SIG-M5 treated with dmso at 0.1 percent for 504 hours (cell line): ENCODE data around the gene CDH23.

ENCODE experiments used
- DNase-seq: peaks from one replicate; lab custom pipeline; 2025; ENCODE audit not compliant: unreplicated experiment; lab: John Stamatoyannopoulos, UW

The CDH23 gene

GRCh38 chr10:71837098-71837827 lies 440.5 kb downstream of the CDH23 start:
- no peak for DNase-seq

DNA sequence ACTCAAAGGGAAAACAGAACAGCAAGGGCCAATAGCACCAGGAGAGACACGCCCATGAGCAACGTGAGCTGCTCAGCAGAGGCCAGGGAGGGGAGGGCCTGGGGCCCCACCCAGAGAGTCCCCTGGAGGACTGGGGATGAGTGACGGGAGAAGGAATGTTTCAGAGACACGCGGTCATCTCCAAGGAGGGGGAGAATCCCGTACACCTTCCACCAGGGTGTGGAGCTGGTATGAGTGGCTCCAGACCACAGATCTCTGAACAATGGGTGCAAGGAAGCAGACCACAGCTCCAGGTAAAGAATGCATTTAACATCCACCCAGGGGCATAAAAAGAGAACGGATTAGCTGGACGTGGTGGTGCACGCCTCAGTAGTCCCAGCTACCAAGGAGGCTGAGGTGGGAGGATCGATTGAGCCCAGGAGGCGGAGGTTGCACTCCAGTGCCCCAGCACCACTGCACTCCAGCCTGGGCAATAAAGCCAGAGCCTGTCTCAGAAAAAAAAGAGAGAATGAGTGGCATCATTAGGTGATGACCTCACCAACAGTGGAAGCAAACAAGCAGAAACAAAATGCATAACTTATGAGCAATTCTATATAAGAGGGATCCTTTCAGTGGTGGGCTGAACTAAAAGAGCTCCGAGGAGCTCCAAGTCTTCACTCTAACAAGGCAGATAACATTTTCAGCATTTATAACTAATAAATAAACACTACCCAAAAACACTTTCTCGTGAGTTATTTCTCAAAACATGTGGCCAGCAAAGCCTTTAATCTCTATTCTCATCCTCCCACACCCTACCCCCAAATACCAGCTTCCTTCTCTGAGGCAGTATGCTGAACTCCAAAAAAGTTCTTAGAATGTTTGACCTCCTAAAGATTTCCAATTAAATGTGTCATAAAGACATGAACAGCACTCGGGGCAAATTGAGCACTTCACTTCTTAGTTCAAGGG lies 441.8 kb downstream of the CDH23 start:
- DNase-seq = no peak

DNA sequence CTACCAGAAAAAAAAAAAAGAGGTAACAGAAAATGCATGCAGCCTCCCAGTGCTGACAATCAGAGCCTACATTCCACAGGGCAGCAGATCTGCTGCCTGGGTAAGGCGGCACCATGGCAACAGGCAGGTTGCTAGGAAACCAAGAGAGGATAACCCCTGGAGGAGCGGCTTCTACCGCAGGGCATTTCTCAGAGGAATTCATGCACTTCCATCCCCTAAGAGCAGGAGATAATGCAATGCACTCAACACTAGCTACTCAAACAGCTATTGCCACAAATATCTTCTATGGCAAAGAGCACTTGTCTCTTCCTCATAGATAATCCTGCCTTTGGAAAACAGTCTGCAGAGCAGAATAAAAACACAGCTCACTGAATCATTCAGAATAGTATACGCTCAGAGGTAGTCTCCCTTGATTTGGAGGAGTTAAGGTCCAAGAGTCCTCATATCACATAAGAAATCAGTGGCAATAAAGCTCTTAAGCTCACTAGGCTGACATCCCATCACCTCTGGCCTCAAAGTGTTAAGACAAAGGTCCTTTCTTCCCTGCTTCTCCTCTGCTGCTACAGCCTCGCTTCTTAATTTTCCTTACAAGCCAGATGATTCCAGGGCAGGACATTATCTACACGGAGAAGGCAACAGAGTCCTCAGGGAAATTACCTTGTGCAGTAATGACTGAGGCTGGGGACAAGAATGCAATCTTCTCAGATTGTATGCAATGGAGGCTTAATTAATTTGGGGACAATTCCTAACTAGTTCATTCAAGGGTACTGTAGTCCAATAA lies 443.6 kb downstream of the CDH23 start:
- DNase-seq = peak; percentile 20

- DNase-seq = no peak
Observed at GRCh38 chr10:71840958-71841335, 444.2 kb downstream of the CDH23 start.

DNA sequence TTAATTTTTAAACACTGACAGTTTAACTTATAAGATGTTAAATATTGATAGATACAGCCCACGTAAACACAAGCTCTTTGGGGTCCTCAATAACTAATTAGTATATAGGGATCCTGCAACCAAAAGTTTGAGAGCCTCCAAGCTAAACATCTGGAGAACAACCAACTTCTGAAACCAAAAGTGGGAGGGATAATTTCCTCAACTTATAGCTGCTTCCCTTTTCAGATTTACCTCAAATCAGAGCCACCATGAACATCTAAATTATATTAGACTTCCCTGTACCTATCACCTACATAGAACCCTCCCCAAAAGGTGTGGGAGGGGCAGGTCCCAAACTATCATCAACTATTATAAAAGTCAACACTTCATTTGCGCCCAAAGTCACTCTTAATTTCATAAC lies 445.7 kb downstream of the CDH23 start:
- DNase-seq = no peak

- no peak for DNase-seq
Observed at GRCh38 chr10:71842856-71843686, 446.4 kb downstream of the CDH23 start.

- no peak for DNase-seq
Observed at GRCh38 chr10:71844084-71844483, 447.4 kb downstream of the CDH23 start.

DNA sequence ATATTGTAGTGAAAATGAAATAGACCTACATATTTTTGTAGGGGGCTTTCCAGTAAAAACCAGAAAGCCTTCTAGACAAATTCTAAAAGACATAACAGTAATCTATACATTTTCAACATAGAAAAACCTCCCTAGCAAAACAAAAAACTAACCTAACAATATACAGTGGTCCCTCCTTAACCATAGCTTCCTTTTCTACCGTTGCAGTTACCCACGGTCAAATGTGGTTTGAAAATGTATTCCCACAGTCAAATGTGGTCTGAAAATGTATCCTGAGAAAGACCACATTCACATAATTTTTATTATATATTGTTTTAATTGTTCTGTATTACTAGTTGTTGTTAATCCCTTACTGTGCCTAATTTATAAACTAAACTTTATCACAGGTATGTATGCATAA lies 448.0 kb downstream of the CDH23 start:
- DNase-seq = no peak

DNA sequence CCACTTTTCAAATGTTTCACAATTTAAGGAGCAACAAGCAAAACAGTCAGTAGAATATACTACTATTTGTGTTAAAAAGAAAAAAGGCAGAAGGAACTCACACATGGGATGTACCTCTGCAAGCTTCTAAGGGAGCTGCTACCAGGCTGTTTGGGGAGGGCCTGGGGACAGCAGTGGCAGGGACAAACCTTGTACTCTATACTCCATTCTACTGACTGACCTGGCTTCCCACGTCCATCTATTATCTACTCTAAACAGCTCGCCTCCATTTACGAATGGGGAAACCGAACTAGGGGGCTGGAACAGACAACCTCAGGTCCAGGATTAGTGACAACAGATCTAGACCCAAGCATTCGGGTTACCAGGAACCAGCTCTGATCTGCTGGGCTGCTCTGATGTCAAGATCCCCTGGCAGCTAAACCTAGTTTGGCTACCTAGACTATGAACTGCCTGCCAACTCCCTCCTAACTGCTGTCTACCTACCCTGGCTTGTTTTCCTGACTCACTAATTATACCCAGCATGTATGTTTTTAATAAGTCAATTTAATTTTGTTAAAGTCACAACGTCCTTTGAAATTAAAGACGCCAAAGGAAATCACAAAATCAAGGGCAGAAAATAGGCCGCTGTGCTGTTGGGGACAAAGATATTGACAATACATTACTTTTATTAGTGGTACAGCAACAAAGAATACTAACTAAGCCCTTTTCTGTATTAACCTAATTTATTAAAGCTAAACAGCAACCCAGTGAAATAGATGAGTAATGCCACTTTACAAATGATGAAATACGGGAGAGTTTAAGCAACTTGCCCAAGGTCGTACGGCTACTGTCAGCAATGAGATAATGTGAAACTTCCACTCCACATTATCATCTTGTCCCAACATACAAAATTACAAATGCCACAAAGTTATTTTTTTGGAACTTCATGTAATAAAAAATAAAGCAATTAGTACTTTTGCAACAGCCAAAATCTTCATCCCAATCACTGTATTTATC lies 449.0 kb downstream of the CDH23 start:
- peak; percentile 24 for DNase-seq

DNA sequence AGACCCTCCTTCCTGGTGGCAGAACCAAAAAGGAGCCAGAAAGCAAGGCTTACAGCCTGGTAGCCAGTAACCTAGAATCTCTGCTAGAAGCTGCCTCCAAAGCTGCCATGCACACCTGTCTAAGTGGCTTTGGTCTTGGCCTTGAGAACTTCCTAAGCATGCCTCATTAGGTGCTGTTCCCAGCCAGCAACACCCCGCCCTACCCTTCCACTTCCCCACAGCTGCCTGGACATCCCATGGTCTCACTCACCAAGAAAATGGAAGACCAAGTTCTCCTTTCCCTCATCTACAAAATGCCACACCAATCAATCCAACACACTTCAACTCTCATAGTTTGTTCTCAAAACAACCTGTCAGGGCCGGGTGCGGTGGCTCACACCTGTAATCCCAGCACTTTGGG lies 450.1 kb downstream of the CDH23 start:
- no peak for DNase-seq

DNA sequence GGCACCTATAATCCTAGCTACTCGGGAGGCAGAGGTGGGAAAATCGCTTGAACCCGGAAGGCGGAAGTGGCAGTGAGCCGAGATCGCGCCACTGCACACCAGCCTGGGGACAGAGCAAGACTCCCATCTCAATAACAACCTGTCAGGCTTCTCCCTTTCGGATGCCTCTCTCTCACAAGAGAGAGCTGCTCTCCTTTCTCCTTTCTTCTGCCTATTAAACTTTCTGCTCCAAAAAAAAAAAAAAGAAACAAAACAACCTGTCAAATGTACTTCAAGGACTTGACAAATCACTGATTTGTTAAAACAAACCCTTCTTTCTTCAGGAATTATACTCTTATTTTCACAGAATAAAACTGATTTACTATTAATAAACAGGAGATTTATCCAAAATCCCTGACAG lies 450.7 kb downstream of the CDH23 start:
- no peak for DNase-seq

- no peak for DNase-seq
Observed at GRCh38 chr10:71848325-71849275, 451.9 kb downstream of the CDH23 start.

DNA sequence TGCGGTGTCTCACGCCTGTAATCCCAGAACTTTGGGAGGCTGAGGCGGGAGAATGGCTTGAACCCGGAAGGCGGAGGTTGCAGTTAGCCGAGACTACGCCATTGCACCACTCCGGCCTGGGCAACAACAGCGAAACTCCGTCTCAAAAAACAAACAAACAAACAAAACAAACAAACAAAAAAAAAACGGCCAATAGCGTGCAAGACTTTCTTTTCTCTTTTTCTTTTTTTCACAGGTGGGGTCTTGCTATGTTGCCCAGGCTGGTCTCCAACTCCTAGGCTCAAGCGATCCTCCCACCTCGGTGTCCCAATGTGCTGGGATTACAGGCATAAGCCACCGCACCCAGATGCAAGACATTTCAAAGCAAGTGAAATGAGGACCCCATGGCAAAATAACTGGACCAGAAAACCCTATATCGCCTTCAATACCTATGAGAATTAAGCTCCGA lies 452.8 kb downstream of the CDH23 start:
- DNase-seq = no peak

DNA sequence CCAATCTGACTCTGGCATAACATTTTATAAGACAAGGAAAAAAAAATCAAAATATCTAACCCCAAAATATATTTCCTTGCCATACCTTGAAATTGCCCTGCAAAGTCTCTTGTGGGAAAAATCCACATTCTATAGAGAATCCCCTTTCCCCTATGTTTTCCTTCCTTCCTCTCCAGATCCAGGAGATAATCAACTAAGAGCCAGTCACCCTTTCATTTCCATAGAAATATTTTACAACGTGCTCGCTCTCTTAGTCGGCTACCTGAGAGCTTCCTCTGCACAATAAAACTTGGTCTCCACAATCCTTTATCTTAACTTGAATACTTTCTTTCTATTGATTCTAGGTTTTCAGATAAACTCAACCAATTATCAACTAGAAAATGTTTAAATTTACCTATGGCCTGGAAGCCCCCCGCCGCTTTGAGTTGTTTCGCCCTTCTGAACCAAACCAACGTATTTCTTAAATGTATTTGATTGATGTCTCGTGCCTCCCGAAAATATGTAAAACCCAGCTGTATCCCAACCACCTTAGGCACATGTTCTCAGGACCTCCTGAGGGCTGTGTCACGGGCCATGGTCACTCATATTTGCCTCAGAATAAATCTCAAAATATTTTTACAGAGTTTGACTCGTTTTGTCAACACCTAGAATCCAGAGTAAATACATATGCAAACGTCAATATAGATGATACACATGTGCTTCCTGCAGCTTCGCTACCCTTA lies 453.5 kb downstream of the CDH23 start:
- DNase-seq = no peak

DNA sequence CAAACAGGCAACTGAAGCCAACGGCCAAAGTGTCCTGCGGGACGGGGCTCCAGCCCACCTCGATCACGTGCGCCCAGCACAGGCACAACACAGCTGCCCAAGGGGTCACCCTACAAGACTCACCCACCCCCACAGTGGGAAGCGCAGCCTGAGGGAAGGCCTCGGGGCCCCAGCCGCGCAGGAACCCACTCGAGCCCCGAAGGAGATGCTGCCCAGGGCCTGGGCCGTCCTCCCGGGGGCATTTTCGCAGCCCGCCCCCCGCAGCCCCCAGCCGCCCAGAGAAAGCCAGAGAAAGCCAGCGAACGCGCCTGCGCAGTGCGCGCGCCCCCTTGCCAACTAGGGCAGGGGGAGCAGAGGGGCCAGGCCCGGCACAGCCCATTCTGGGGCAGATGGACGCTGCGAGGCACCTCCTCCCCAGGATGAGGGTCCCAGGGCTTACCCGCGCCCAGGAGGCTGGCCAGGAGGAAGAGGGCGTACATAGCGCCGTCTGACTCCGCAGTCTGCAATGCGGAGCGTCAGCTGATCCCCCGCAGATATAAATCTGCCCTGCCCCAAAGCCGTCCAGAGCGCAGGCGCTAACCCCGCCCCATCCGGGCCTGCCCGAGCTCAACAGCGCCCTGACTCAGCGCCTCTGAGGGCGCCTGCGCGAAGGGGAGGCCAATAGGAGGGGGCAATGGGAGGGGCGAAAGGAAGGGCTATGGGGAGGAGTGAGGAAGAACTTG lies 454.2 kb downstream of the CDH23 start, which contains the start of gene PSAP:
Gene PSAP (minus strand): TSS at position 509 of the 722 bp plus-strand sequence. CDS start 30 bp downstream, at position 479.
- DNase-seq = peak; percentile 90

- peak; percentile 58 for DNase-seq
Observed at GRCh38 chr10:71851465-71852095, 454.9 kb downstream of the CDH23 start.
